HEK293 (cell line): ENCODE data around the gene ANK2.

Source experiments
- CTCF ChIA-PET: fragments of 350-600 bp; formaldehyde crosslinking; extraction: SDS; loops from one replicate; lab custom pipeline; 2021; ENCODE audit warnings: antibody characterized with exemption; lab: Yijun Ruan, JAX
- POLR2A ChIA-PET: fragments of 300-600 bp; formaldehyde crosslinking; extraction: SDS; loops from one replicate; lab custom pipeline; 2020; ENCODE audit warnings: antibody characterized with exemption, inconsistent platforms; lab: Yijun Ruan, JAX
- H3K27ac ChIP-seq: fragments of 200-500 bp; sonication (Bioruptor generic); 2 replicates; pipeline ENCODE4 v1.5.1; 2014; ENCODE audit warnings: low read depth, low read length, control low read depth, inconsistent platforms; ENCODE audit errors: extremely low read depth
- H3K36me3 ChIP-seq, 2 experiments: fragments of 200-500 bp in 1 of 2; sonication (Bioruptor generic) in 1 of 2; 1 replicate in 1 of 2; 2 replicates in 1 of 2; pipeline ENCODE4 v1.5.1; 2014 to 2017; ENCODE audit warnings: inconsistent platforms in 2 of 2, low read length in 2 of 2; ENCODE audit not compliant: control insufficient read depth in 2 of 2, insufficient read depth in 1 of 2
- H3K4me1 ChIP-seq: fragments of 200-500 bp; sonication (Bioruptor generic); 2 replicates; pipeline ENCODE4 v1.5.1; 2014; ENCODE audit warnings: mild to moderate bottlenecking, low read length, inconsistent platforms; ENCODE audit not compliant: control insufficient read depth, insufficient read depth
- H3K4me3 ChIP-seq: 2 replicates; pipeline ENCODE4 v1.5.1; 2011; ENCODE audit warnings: low read depth, mild to moderate bottlenecking, control low read depth, low read length, moderate library complexity
- H3K9me3 ChIP-seq: fragments of 200-500 bp; sonication (Bioruptor generic); 2 replicates; pipeline ENCODE4 v1.5.1; 2014; ENCODE audit warnings: low read depth, low read length, inconsistent platforms; ENCODE audit not compliant: control insufficient read depth, insufficient read depth
- ATF2 ChIP-seq: fragments of 450-650 bp; formaldehyde crosslinking; IDR thresholded peaks from 2 replicates; pipeline ENCODE4 v1.5.1; 2016; ENCODE audit warnings: missing biosample characterization, missing genetic modification characterization, low read depth
- GLI2 ChIP-seq: fragments of 450-650 bp; formaldehyde crosslinking; IDR thresholded peaks from 2 replicates; pipeline ENCODE4; 2017; ENCODE audit warnings: missing biosample characterization, missing genetic modification characterization, low read depth, borderline replicate concordance
- IKZF3 ChIP-seq: fragments of 450-650 bp; IDR thresholded peaks from 2 replicates; pipeline ENCODE4 v1.5.0; 2018; ENCODE audit warnings: missing biosample characterization, mild to moderate bottlenecking, missing genetic modification characterization, moderate library complexity
- PRDM6 ChIP-seq: fragments of 450-650 bp; formaldehyde crosslinking; IDR thresholded peaks from 2 replicates; pipeline ENCODE4 v1.5.1; 2017; ENCODE audit warnings: missing biosample characterization, missing genetic modification characterization
- REPIN1 ChIP-seq: fragments of 450-650 bp; formaldehyde crosslinking; IDR thresholded peaks from 2 replicates; pipeline ENCODE4 v1.5.1; 2017; ENCODE audit warnings: missing biosample characterization, missing genetic modification characterization, low read depth
- ZBTB7A ChIP-seq: fragments of 450-650 bp; formaldehyde crosslinking; IDR thresholded peaks from 2 replicates; pipeline ENCODE4 v1.5.1; 2016; ENCODE audit warnings: low read depth, missing biosample characterization, missing genetic modification characterization
- ZFP3 ChIP-seq: fragments of 450-650 bp; formaldehyde crosslinking; IDR thresholded peaks from 2 replicates; pipeline ENCODE4 v1.5.1; 2016; ENCODE audit warnings: low read depth, missing biosample characterization, missing genetic modification characterization
- ZNF112 ChIP-seq: fragments of 450-650 bp; formaldehyde crosslinking; IDR thresholded peaks from 2 replicates; pipeline ENCODE4 v1.5.0; 2017; ENCODE audit warnings: missing biosample characterization, missing genetic modification characterization
- ZNF146 ChIP-seq: fragments of 450-650 bp; formaldehyde crosslinking; IDR thresholded peaks from 2 replicates; pipeline ENCODE4 v1.5.1; 2016; ENCODE audit warnings: missing biosample characterization, missing genetic modification characterization
- ZNF184 ChIP-seq: fragments of 450-650 bp; IDR thresholded peaks from 2 replicates; pipeline ENCODE4 v1.5.1; 2018; ENCODE audit warnings: missing biosample characterization, mild to moderate bottlenecking, missing genetic modification characterization
- ZNF202 ChIP-seq: fragments of 450-650 bp; formaldehyde crosslinking; IDR thresholded peaks from 2 replicates; pipeline ENCODE4 v1.5.1; 2016; ENCODE audit warnings: missing biosample characterization, missing genetic modification characterization, borderline replicate concordance
- ZNF248 ChIP-seq: fragments of 450-650 bp; formaldehyde crosslinking; IDR thresholded peaks from 2 replicates; pipeline ENCODE4 v1.5.1; 2017; ENCODE audit warnings: missing biosample characterization, missing genetic modification characterization
- ZNF362 ChIP-seq: fragments of 450-650 bp; formaldehyde crosslinking; IDR thresholded peaks from 2 replicates; pipeline ENCODE4 v1.5.1; 2016; ENCODE audit warnings: missing biosample characterization, missing genetic modification characterization
- ZNF658 ChIP-seq: fragments of 450-650 bp; formaldehyde crosslinking; IDR thresholded peaks from 2 replicates; pipeline ENCODE4; 2016; ENCODE audit warnings: missing biosample characterization, missing genetic modification characterization
- ZNF660 ChIP-seq: fragments of 450-650 bp; IDR thresholded peaks from 2 replicates; pipeline ENCODE4 v1.5.1; 2018; ENCODE audit warnings: missing biosample characterization, mild to moderate bottlenecking, missing genetic modification characterization
- ZNF670 ChIP-seq: fragments of 450-650 bp; formaldehyde crosslinking; IDR thresholded peaks from 2 replicates; pipeline ENCODE4 v1.5.1; 2016; ENCODE audit warnings: missing biosample characterization, missing genetic modification characterization, low read depth
- ZNF701 ChIP-seq: fragments of 450-650 bp; formaldehyde crosslinking; IDR thresholded peaks from 2 replicates; pipeline ENCODE4 v1.5.1; 2016; ENCODE audit warnings: missing biosample characterization, missing genetic modification characterization
- ZNF768 ChIP-seq: fragments of 450-650 bp; formaldehyde crosslinking; IDR thresholded peaks from 2 replicates; pipeline ENCODE4 v1.5.1; 2018; ENCODE audit warnings: missing biosample characterization, mild to moderate bottlenecking, missing genetic modification characterization
- ZNF792 ChIP-seq: fragments of 450-650 bp; formaldehyde crosslinking; IDR thresholded peaks from 2 replicates; pipeline ENCODE4 v1.5.1; 2016; ENCODE audit warnings: missing biosample characterization, missing genetic modification characterization
- ZNF837 ChIP-seq: fragments of 450-650 bp; formaldehyde crosslinking; IDR thresholded peaks from 2 replicates; pipeline ENCODE4 v1.5.1; 2016; ENCODE audit warnings: missing biosample characterization, missing genetic modification characterization
- ZNF843 ChIP-seq: fragments of 450-650 bp; formaldehyde crosslinking; IDR thresholded peaks from 2 replicates; pipeline ENCODE4 v1.5.1; 2016; ENCODE audit warnings: missing biosample characterization, missing genetic modification characterization

The ANK2 gene

GRCh38 chr4:113145519-113146291 lies 96.3 kb downstream of the ANK2 start:
- ChIA-PET CTCF (no interaction called here), POLR2A (interaction anchor here (0.5 kb wide), 1 partner anchor 170 kb away, joined by 4 read pairs; no protein-coding TSS in a partner anchor)
- Histone ChIP-seq H3K27ac (no peak overlapping the region), H3K9me3 (no peaks in the 10 kb centered on the region), H3K4me1 (no peaks in the 10 kb centered on the region; the same call in 1 of the 2 replicates), H3K4me3 (no peak overlapping the region), H3K36me3 (no peaks in the 10 kb centered on the region)
- TF ChIP-seq ZFP3 (tag by site-specific recombination) = no peak
- TF ChIP-seq GLI2 (tag by site-specific recombination) = no peak
- TF ChIP-seq ZNF670 (tag by site-specific recombination) = no peak
- TF ChIP-seq ZNF660 (tag by site-specific recombination) = no peak
- no peak for TF ChIP-seq ZNF202 (tag by site-specific recombination)
- TF ChIP-seq ZNF658 (tag by site-specific recombination) = no peak

GRCh38 chr4:113146876-113147358 lies 97.5 kb downstream of the ANK2 start:
- H3K4me1 ChIP-seq = no peaks in the 10 kb centered on the region
- H3K36me3 ChIP-seq = no peaks in the 10 kb centered on the region
- no peak overlapping the region for H3K4me3 ChIP-seq
- H3K27ac ChIP-seq = no peak overlapping the region
- no peak for TF ChIP-seq ZNF768 (tag by site-specific recombination)
- POLR2A ChIA-PET = no interaction called here
- CTCF ChIA-PET = no interaction called here
- H3K9me3 ChIP-seq = no peaks in the 10 kb centered on the region

- H3K4me1 ChIP-seq = no peaks in the 10 kb centered on the region
- no peaks in the 10 kb centered on the region for H3K36me3 ChIP-seq
- POLR2A ChIA-PET = no interaction called here
- no peak overlapping the region for H3K4me3 ChIP-seq
- CTCF ChIA-PET = no interaction called here
- H3K9me3 ChIP-seq = no peaks in the 10 kb centered on the region
- H3K27ac ChIP-seq = no peak overlapping the region
- no peak for TF ChIP-seq IKZF3 (tag by site-specific recombination)
- no peak for TF ChIP-seq ZNF362
- TF ChIP-seq ZNF843 = no peak
- TF ChIP-seq ZNF701 (tag by site-specific recombination) = no peak
- TF ChIP-seq ZNF146 (tag by site-specific recombination) = no peak
- no peak for TF ChIP-seq ATF2 (tag by site-specific recombination)
- TF ChIP-seq ZNF184 (tag by site-specific recombination) = no peak
- TF ChIP-seq ZNF658 (tag by site-specific recombination) = no peak
These were observed 98.2 kb downstream of the ANK2 start for GRCh38 chr4:113147498-113148111.

- no peak overlapping the region for H3K27ac ChIP-seq
- H3K4me3 ChIP-seq = no peak overlapping the region
- H3K9me3 ChIP-seq = no peaks in the 10 kb centered on the region
- no peaks in the 10 kb centered on the region for H3K36me3 ChIP-seq
- POLR2A ChIA-PET = interaction anchor here (0.6 kb wide), 1 partner anchor 334 kb away, joined by 3 read pairs; no protein-coding TSS in a partner anchor
- CTCF ChIA-PET = interaction anchor here (0.7 kb wide), 1 partner anchor 784 kb away, joined by 4 read pairs; no protein-coding TSS in a partner anchor
- no peaks in the 10 kb centered on the region for H3K4me1 ChIP-seq
- TF ChIP-seq REPIN1 (no peak), ZBTB7A (tag by site-specific recombination) (no peak), ZNF248 (tag by site-specific recombination) (no peak), ZNF202 (tag by site-specific recombination) (no peak), ZNF837 (tag by site-specific recombination) (no peak), ZNF792 (tag by site-specific recombination) (no peak), ZNF112 (tag by site-specific recombination) (no peak), PRDM6 (no peak)
These were observed 99.5 kb downstream of the ANK2 start for GRCh38 chr4:113148925-113149324.
